ENCODE measurements around the gene GABARAP.

GRCh38 chr17:7220593-7221277, 21.5 kb downstream of the GABARAP start:
- TF ChIP-seq, protein P1, sequence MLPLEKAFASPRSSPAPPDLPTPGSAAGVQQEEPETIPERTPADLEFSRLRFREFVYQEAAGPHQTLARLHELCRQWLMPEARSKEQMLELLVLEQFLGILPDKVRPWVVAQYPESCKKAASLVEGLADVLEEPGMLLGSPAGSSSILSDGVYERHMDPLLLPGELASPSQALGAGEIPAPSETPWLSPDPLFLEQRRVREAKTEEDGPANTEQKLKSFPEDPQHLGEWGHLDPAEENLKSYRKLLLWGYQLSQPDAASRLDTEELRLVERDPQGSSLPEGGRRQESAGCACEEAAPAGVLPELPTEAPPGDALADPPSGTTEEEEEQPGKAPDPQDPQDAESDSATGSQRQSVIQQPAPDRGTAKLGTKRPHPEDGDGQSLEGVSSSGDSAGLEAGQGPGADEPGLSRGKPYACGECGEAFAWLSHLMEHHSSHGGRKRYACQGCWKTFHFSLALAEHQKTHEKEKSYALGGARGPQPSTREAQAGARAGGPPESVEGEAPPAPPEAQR (tag by site-specific recombination; IDR thresholded peaks at IDR 0.05): no peak
- TF ChIP-seq PRDM2 (tag by site-specific recombination; IDR thresholded peaks at IDR 0.05; ENCODE audit: borderline replicate concordance) (no peak), ZNF24 (tag by site-specific recombination; IDR thresholded peaks at IDR 0.05) (no peak)
- TF ChIP-seq, protein P2, sequence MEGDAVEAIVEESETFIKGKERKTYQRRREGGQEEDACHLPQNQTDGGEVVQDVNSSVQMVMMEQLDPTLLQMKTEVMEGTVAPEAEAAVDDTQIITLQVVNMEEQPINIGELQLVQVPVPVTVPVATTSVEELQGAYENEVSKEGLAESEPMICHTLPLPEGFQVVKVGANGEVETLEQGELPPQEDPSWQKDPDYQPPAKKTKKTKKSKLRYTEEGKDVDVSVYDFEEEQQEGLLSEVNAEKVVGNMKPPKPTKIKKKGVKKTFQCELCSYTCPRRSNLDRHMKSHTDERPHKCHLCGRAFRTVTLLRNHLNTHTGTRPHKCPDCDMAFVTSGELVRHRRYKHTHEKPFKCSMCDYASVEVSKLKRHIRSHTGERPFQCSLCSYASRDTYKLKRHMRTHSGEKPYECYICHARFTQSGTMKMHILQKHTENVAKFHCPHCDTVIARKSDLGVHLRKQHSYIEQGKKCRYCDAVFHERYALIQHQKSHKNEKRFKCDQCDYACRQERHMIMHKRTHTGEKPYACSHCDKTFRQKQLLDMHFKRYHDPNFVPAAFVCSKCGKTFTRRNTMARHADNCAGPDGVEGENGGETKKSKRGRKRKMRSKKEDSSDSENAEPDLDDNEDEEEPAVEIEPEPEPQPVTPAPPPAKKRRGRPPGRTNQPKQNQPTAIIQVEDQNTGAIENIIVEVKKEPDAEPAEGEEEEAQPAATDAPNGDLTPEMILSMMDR (tag by site-specific recombination; IDR thresholded peaks at IDR 0.05): peak; percentile 69
- TF ChIP-seq, protein P3, sequence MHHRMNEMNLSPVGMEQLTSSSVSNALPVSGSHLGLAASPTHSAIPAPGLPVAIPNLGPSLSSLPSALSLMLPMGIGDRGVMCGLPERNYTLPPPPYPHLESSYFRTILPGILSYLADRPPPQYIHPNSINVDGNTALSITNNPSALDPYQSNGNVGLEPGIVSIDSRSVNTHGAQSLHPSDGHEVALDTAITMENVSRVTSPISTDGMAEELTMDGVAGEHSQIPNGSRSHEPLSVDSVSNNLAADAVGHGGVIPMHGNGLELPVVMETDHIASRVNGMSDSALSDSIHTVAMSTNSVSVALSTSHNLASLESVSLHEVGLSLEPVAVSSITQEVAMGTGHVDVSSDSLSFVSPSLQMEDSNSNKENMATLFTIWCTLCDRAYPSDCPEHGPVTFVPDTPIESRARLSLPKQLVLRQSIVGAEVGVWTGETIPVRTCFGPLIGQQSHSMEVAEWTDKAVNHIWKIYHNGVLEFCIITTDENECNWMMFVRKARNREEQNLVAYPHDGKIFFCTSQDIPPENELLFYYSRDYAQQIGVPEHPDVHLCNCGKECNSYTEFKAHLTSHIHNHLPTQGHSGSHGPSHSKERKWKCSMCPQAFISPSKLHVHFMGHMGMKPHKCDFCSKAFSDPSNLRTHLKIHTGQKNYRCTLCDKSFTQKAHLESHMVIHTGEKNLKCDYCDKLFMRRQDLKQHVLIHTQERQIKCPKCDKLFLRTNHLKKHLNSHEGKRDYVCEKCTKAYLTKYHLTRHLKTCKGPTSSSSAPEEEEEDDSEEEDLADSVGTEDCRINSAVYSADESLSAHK (tag by site-specific recombination; IDR thresholded peaks at IDR 0.05): no peak
